ENCODE data around the gene CDKAL1.

DNA sequence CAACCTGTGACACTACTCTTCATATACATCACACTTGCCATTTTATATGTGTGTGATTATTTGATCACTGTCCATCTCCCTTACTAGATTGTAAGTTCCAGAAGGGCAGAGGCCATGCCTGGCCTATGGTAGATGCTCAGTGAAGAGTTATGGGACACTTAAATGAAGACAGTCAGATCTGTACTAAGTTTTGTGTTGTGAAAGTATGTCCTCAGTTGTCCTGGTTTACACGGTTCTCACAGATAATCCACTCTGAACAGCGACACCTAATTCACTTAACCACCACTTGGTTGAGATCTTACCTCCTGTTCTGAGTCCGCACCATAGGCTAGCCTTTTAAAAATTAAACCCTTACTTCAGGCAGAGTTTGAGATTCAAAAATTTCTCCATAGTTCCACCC, 625.2 kb downstream of the CDKAL1 start:
- TF ChIP-seq YY1 (IDR thresholded peaks at IDR 0.05; ENCODE audit: insufficient read depth, insufficient read length) = no peak
- no peak for TF ChIP-seq ZNF274 (IDR thresholded peaks at IDR 0.05; ENCODE audit: low read depth, low read length)
